Type B pancreatic cell (in vitro differentiated cells): ENCODE measurements around the gene KPRP. TPM values are rescaled to one million over a fixed set of nuclear protein-coding genes. Genes with fewer than 3 reads are reported as not detected.

Source experiments
- DNase-seq: peaks from one replicate; pipeline ENCODE4 v3.0.0; 2021; ENCODE audit warnings: mixed read lengths; ENCODE audit not compliant: unreplicated experiment; ENCODE audit errors: extremely low spot score
- H3K27ac Mint-ChIP-seq: 2 replicates; pipeline ENCODE4 v1.8.0; 2021; ENCODE audit warnings: mild to moderate bottlenecking, mixed read lengths
- H3K27me3 Mint-ChIP-seq: 2 replicates; pipeline ENCODE4 v1.8.0; 2021; ENCODE audit warnings: mixed read lengths
- H3K36me3 Mint-ChIP-seq: 2 replicates; pipeline ENCODE4 v1.8.0; 2021; ENCODE audit warnings: mixed read lengths
- H3K4me1 Mint-ChIP-seq: one replicate; pipeline ENCODE4 v1.8.0; 2021; ENCODE audit warnings: mixed read lengths; ENCODE audit not compliant: unreplicated experiment
- H3K4me3 Mint-ChIP-seq: 2 replicates; pipeline ENCODE4 v1.8.0; 2021; ENCODE audit warnings: mild to moderate bottlenecking, mixed read lengths
- H3K9me3 Mint-ChIP-seq: 2 replicates; pipeline ENCODE4 v1.8.0; 2021; ENCODE audit warnings: mixed read lengths
- total RNA-seq: library from RNA; stranded (reverse); gene quantifications from 2 replicates; pipeline ENCODE4 v1.2.1, GENCODE V29; 2021; ENCODE audit warnings: low replicate concordance
- TF ChIP-seq, protein P1 (sequence below): fragments of 200-600 bp; sonication (generic); conservative IDR thresholded peaks from 2 replicates; pipeline ENCODE4 v1.5.0; 2021; ENCODE audit warnings: antibody characterized with exemption, mild to moderate bottlenecking

Gene KPRP
- total RNA-seq, 1 donor from 2014 or later: not detected

DNA sequence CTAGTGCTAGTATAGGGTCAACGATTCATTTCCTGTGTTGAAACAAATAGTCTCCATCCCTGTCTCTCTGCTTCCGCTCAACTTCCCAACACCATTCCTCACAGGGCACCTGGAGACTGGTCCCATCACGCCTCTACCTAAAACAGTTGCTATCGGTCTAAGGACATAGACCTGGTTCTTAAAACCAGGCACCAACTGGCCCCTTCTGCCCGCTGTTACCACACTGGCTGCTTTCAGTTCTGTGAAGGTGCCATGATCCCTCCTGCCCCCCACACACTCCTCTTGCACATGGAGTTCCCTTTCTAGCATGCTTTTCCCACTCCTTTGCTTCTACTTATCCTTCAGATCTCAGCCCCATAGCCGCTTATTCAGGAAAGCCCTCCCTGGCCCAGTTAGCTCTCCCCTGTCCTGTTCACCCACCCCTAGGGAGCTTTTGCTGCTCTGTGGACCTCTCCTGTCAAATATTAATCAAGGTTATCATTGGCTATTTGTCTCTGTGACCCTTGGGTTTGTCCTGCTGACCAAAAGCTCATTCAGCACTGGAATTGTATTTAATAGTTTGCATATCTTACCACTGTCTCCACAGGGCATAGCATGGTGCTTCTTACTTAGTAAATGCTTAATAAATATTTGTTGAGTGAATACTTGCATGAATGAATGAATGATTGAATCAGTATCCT is 11.9 kb upstream of the KPRP start:
- Mint-ChIP-seq H3K27me3 (no peaks in the 10 kb centered on the region), H3K4me3 (no peak overlapping the region), H3K4me1 (no peaks in the 10 kb centered on the region), H3K36me3 (no peaks in the 10 kb centered on the region), H3K27ac (no peak overlapping the region), H3K9me3 (peaks cover 15% of the 10 kb centered on the region)
- TF ChIP-seq, protein P1, sequence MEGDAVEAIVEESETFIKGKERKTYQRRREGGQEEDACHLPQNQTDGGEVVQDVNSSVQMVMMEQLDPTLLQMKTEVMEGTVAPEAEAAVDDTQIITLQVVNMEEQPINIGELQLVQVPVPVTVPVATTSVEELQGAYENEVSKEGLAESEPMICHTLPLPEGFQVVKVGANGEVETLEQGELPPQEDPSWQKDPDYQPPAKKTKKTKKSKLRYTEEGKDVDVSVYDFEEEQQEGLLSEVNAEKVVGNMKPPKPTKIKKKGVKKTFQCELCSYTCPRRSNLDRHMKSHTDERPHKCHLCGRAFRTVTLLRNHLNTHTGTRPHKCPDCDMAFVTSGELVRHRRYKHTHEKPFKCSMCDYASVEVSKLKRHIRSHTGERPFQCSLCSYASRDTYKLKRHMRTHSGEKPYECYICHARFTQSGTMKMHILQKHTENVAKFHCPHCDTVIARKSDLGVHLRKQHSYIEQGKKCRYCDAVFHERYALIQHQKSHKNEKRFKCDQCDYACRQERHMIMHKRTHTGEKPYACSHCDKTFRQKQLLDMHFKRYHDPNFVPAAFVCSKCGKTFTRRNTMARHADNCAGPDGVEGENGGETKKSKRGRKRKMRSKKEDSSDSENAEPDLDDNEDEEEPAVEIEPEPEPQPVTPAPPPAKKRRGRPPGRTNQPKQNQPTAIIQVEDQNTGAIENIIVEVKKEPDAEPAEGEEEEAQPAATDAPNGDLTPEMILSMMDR: no peak
- no peak for DNase-seq

DNA sequence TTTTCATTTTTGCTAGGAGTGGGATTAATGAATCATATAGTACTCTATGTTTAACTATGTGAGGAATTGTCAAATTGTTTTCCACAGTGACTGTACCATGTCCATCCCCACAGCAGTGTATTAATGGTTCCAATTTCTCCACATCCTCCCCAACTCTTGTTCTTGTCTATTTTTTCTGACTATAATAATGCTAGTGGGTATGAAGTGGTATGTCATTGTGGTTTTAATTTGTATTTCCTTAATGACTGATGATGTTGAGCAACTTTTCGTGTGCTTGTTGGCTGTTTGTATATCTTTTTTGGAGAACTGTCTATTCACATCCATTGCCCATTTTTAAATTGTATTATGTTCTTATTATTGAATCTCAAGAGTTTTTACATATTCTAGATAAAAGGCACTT is 10.0 kb upstream of the KPRP start:
- no peak for DNase-seq
- H3K4me3 Mint-ChIP-seq: no peak overlapping the region
- peaks cover 15% of the 10 kb centered on the region for H3K9me3 Mint-ChIP-seq
- H3K36me3 Mint-ChIP-seq: no peaks in the 10 kb centered on the region
- no peaks in the 10 kb centered on the region for H3K4me1 Mint-ChIP-seq
- TF ChIP-seq, protein P1: no peak
- no peaks in the 10 kb centered on the region for H3K27me3 Mint-ChIP-seq
- no peak overlapping the region for H3K27ac Mint-ChIP-seq

DNA sequence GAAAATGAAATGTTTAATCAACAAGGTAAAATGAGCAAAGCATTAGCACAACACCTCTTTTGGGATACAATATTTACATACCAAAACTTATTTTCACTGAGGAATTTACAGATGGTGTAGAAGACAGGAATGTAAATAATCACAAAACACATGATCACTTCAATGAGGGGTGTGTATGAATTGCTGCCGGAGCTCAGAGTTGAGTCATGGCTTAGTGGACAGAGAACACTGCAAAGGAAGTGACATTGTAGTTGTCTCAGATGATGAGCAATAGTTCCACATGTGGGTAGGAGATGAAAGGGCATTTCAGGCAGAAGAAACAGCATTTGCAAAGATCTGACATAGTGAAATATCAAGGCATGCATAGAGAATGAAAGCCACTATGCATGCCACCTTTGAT is 5.6 kb upstream of the KPRP start:
- no peak for DNase-seq
- Mint-ChIP-seq H3K9me3 (peaks cover 5% of the 10 kb centered on the region), H3K27ac (no peak overlapping the region), H3K36me3 (no peaks in the 10 kb centered on the region), H3K4me1 (no peaks in the 10 kb centered on the region), H3K27me3 (no peaks in the 10 kb centered on the region), H3K4me3 (no peak overlapping the region)
- TF ChIP-seq, protein P1: no peak

DNA sequence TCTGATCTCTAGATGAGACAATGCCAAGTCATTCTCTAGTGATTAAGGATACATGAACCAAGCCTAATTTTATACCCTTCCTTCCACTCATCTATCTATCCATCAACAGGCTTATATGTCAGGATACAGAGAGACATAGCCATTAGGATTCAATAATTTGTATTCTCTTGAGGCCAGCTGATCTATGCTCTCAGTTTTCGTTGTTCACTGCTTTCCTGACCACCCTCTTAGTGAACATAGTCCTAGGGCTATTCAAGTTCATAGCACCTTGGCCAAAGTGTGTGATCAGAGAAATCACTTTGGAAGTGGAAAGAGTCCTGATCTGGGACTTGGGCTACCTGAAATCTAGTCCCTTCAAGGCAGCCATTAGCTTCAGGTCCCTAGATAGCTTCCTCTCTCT is 4.2 kb upstream of the KPRP start:
- H3K9me3 Mint-ChIP-seq: no peaks in the 10 kb centered on the region
- TF ChIP-seq, protein P1: no peak
- no peaks in the 10 kb centered on the region for H3K27me3 Mint-ChIP-seq
- no peak overlapping the region for H3K4me3 Mint-ChIP-seq
- no peaks in the 10 kb centered on the region for H3K4me1 Mint-ChIP-seq
- DNase-seq: no peak
- no peaks in the 10 kb centered on the region for H3K36me3 Mint-ChIP-seq
- no peak overlapping the region for H3K27ac Mint-ChIP-seq

DNA sequence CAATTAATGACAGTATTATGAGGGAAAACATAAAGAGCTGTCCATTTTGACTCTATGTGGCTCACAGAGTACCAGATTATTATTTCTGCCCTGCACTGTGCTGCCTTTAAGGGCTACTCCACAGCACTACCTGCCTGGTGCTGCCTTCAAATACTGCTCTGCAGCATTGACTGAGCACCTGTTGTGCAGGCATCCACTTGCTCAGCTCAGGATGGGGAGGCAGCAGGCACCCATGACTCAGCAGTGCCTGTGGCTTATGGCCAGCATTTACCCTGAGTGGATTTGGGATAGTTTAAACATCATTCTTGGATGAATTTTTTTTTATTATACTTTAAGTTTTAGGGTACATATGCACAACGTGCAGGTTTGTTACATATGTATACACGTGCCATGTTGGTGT is 953 bp upstream of the KPRP start:
- peaks cover 5% of the 10 kb centered on the region for H3K9me3 Mint-ChIP-seq
- no peaks in the 10 kb centered on the region for H3K27me3 Mint-ChIP-seq
- no peak overlapping the region for H3K27ac Mint-ChIP-seq
- no peak for DNase-seq
- no peaks in the 10 kb centered on the region for H3K4me1 Mint-ChIP-seq
- TF ChIP-seq, protein P1: no peak
- H3K4me3 Mint-ChIP-seq: no peak overlapping the region
- H3K36me3 Mint-ChIP-seq: no peaks in the 10 kb centered on the region
